Measurements from ENCODE around the gene HPCA.

HPCA gene

DNA sequence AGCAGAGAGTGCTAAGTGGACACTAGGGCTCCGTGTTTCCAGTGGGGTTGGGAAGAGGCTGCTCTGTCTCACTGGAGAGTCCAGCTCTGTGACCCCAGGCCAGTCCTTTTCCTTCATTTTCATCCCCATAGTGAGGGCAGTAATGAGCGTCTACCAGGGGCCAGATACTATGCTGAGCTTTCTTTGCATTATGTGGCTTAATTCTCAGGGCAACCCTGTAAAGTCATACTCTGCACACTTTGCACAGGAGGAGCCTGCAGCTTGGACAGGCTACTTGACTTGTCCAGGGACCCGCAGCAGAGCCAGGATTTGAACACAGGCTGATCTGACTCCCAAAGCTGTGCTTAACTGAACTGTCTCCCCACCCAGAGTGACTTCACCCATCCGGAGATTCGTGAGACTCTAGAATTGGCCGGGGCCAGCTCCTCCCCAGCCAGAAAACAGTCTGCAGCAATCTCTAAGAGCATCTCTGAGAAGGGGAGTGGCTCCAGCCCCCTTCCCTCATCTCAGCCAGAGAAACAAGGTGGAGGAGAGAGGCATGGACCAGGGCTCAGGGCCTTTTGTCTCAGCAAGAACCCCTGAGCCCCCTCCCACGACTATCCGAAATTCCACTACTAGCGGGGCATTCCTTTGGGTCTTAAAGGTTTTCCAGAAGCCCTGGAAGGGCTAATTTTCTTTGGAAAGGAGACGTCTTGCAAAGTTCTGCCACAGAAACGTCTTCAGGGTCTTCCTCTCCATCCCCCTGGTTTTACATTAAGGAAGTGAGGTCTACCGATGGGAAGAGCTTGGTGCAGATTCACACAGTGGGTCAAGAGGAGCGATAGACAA is 14.7 kb upstream of the HPCA start:
- TF ChIP-seq, protein P1, sequence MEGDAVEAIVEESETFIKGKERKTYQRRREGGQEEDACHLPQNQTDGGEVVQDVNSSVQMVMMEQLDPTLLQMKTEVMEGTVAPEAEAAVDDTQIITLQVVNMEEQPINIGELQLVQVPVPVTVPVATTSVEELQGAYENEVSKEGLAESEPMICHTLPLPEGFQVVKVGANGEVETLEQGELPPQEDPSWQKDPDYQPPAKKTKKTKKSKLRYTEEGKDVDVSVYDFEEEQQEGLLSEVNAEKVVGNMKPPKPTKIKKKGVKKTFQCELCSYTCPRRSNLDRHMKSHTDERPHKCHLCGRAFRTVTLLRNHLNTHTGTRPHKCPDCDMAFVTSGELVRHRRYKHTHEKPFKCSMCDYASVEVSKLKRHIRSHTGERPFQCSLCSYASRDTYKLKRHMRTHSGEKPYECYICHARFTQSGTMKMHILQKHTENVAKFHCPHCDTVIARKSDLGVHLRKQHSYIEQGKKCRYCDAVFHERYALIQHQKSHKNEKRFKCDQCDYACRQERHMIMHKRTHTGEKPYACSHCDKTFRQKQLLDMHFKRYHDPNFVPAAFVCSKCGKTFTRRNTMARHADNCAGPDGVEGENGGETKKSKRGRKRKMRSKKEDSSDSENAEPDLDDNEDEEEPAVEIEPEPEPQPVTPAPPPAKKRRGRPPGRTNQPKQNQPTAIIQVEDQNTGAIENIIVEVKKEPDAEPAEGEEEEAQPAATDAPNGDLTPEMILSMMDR (IDR thresholded peaks at IDR 0.05; ENCODE audit: low read depth, low read length, missing control alignments) = no peak
- H3K4me3 ChIP-seq (ENCODE audit: low read depth, low read length) = no peak overlapping the region; the same call in 1 of the 2 replicates
- no peak for DNase-seq (ENCODE audit: low read depth)

DNA sequence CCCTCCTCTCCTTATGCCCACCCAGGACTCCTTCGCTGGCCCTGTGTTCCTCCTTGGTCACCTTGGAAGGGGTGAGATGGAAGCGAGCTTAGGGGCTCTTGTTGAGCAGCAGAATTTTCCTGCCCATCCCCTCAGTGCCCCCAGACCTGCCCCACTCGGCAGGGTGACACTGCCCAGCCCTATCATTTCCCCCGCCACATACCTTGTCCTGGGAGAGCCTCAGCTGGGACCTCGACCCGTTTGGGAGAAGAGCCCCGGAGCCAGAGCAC is 14.2 kb upstream of the HPCA start:
- H3K4me3 ChIP-seq (ENCODE audit: low read depth, low read length) = no peak overlapping the region
- DNase-seq (ENCODE audit: low read depth) = no peak
- TF ChIP-seq, protein P1 (IDR thresholded peaks at IDR 0.05; ENCODE audit: low read depth, low read length, missing control alignments) = no peak

DNA sequence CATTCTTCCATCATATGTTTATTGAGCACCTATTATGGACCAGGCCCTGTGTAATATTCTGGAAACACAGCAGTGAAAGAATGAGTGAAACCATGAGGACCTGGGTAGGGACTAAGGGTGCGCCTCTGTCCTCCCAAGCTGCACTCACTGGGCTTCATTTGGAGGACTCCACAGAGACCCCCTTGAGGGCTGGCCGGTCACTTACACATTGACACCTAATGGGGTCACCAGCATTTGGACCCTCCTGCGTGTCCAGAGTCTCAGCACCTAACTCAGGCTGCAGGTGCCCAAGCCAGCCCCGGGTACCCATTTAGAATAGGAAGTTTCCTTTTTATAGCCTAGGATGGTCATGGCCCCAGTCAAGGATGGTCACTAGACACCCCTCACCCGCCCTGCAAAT is 12.8 kb upstream of the HPCA start:
- no peak overlapping the region for H3K4me3 ChIP-seq (ENCODE audit: low read depth, low read length)
- TF ChIP-seq, protein P1 (IDR thresholded peaks at IDR 0.05; ENCODE audit: low read depth, low read length, missing control alignments) = no peak
- DNase-seq (ENCODE audit: low read depth) = no peak

DNA sequence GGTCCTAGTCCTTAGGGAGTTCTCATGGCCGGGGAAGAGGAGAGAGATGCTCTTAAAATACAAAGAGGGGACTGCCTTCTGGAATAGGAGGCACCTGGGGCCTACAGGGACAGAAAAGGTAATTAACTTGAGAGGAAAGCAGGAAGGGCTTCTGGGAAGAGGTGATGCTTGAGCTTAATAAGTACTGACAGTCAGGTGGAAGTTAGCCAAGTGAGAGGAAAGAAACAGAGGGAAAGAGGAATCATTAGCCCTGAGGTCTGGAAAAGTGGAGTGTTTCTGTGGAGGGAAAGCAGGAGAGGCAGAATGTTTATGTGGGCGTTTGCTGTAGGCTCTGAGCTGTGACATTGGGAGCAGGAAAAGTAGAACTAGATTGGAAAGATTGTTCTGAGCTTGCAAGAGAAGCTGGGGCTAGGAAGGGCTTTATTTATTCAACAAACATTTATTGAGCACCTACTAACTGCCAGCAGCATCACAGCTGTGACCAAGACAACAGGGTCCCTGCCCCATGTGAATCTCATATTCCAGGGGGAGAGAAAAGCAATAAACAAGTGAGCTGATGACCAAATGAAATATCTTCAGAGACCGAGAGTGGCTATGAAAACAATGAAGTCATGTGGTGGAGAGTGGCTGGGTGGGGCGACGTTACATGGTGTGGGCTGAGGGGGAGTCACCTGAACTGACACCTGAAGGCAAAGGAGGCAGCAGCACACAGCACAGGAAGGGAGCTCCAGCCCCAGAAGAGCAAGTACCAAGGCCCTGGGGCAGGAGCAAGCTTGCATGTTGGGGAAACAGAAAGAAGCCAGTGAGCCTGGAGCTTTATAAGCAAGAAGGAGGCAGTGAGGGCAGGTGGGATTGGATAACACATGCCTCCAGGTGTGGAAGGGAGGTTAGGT is 11.2 kb upstream of the HPCA start:
- H3K4me3 ChIP-seq (ENCODE audit: low read depth, low read length) = no peak overlapping the region
- TF ChIP-seq, protein P1 (IDR thresholded peaks at IDR 0.05; ENCODE audit: low read depth, low read length, missing control alignments) = no peak
- no peak for DNase-seq (ENCODE audit: low read depth)

DNA sequence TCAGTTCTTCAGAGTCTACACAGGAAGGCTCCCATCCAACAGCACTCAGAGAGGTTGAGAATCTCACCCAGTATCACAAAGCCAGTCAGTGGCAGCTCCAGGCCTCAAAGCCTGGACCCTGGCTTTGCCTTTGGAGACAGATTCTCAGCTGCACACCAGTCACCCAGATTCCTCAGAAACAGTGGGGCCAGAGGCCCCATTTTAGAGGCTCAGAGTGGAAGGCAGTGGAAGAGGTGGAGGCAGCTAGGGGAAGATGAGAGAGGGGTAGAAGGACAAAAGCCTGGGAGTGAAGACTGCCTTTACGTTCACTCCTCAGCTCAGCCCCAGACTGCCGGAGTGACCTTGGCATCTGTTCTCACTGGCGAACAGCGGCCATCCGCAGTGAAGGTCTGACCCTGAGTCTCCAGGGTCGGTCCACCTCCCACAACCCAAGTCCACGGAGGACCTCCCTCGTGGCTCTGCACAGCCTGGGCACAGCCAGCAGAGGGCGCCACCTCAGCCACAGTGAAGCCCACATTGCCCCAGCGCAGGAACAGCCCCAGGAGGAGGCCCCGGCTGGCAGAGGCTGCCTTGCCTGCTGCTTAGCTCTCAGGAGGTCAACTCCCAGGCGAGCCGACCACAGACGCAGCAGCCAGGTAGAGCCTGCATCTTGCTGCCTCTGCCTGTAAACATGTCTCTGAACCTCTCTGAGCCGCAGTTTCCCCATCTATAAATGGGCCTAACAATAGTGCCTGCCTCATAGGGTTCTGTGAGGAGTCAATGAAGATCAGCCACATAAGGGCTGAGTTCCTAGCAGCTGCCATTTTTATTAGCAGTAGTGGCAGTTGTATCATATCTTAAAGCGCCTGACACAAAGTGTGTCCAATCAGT is 9.7 kb upstream of the HPCA start:
- no peak overlapping the region for H3K4me3 ChIP-seq (ENCODE audit: low read depth, low read length)
- TF ChIP-seq, protein P1 (IDR thresholded peaks at IDR 0.05; ENCODE audit: low read depth, low read length, missing control alignments) = peak; percentile 99
- no peak for DNase-seq (ENCODE audit: low read depth)

DNA sequence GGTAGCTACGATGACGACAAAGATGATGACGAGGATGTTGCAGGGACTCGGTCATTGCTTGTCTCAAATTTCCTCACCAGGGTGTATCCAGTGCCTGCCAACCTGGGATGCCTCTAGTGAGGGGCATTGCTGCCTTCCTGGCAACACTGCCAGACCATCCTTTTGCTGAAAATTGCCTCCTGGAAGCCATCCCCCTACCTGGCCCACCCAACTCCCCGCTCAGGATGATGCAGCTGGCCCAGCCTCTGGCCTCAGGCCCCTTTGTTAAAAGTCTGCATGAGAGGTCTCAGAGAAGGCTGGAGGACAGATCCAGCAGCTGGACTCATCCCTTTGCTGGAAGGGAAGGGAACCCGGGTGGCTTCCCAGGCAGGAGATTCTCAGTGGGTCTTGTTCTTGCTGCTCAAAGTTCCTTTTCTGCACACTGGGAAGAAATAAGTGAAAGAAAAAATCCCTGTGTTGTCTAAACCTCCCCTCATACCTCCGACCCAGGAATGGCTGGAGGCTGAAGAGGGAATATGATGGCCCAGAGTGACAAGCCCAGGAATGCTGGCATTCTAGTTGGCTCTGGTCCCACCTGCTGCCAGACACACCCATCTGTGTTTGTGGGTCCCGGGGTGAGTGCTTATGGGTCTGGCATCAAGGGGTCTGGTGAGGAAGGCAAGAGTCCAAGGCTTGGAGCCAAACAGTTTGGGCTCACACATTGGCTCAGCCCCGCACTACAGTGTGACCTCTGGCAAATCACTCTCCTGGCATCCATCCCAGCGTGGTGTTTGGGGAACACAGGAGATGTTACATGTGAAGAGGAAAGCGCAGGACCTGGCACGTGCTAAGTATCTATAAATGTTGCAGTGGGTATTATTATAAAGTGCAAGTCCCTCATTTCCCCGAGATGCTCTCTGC is 8.8 kb upstream of the HPCA start:
- H3K4me3 ChIP-seq (ENCODE audit: low read depth, low read length) = no peak overlapping the region
- TF ChIP-seq, protein P1 (IDR thresholded peaks at IDR 0.05; ENCODE audit: low read depth, low read length, missing control alignments) = no peak
- DNase-seq (ENCODE audit: low read depth) = no peak
